HG03039 (cell line): ENCODE data around the gene NRTN.
"Not testable (repeated sequence)": the region's sequence is repeated elsewhere in the genome, so short reads cannot be mapped to it uniquely, and the experiment has no call there.

Experiments
- ATAC-seq: cut with Tn5 transposase; IDR thresholded peaks from one replicate; pipeline ENCODE4 v1.9.1; 2021; ENCODE audit warnings: mild to moderate bottlenecking, moderate library complexity; ENCODE audit not compliant: unreplicated experiment

The NRTN gene

DNA sequence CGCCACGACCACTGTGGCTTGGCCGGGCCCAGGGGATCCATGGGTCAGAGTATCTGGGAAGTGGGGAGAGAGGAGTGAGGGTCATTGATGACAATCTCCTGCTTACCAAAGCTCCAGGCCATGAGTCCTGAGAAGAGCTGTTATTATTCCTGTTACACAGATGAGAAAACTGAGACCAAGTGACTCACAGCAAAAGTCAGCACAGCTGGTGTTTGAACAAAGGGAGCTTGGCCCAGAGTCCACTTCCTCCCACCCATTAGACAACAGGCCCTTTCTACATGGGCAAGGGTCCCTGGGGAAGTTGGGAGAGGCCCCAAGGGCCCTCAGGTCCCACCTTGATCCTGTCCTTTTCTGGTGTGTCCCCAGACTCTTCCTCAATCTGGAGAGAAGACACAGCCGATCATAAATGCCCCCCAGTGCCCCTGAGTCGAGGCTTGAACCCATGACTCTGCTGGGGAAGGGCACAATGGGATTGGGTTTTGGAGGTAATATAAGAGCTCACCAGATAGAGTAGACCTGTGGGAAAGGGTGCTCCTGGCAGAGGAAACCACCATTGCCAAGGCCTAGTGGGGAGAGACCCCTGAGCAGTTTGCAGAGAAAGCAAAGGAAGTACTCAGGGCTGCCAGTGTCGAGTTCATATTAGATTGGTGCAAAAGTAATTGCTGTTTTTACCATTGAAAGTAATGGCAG lies 27.8 kb downstream of the NRTN start:
- ATAC-seq = no peak

GRCh38 chr19:5837761-5838352 lies 33.0 kb downstream of the NRTN start:
- no peak for ATAC-seq

- ATAC-seq = no peak
These were observed 33.6 kb downstream of the NRTN start for GRCh38 chr19:5838353-5839064.

GRCh38 chr19:5839065-5840017 lies 34.5 kb downstream of the NRTN start, which contains the start of gene FUT6:
FUT6 (minus strand) TSS chr19:5839702; CDS start chr19:5832567, 7,135 bp downstream.
- no peak for ATAC-seq

GRCh38 chr19:5841735-5842111 lies 36.9 kb downstream of the NRTN start:
- not testable (repeated sequence) for ATAC-seq

GRCh38 chr19:5843295-5843927 lies 38.5 kb downstream of the NRTN start:
- no peak for ATAC-seq

DNA sequence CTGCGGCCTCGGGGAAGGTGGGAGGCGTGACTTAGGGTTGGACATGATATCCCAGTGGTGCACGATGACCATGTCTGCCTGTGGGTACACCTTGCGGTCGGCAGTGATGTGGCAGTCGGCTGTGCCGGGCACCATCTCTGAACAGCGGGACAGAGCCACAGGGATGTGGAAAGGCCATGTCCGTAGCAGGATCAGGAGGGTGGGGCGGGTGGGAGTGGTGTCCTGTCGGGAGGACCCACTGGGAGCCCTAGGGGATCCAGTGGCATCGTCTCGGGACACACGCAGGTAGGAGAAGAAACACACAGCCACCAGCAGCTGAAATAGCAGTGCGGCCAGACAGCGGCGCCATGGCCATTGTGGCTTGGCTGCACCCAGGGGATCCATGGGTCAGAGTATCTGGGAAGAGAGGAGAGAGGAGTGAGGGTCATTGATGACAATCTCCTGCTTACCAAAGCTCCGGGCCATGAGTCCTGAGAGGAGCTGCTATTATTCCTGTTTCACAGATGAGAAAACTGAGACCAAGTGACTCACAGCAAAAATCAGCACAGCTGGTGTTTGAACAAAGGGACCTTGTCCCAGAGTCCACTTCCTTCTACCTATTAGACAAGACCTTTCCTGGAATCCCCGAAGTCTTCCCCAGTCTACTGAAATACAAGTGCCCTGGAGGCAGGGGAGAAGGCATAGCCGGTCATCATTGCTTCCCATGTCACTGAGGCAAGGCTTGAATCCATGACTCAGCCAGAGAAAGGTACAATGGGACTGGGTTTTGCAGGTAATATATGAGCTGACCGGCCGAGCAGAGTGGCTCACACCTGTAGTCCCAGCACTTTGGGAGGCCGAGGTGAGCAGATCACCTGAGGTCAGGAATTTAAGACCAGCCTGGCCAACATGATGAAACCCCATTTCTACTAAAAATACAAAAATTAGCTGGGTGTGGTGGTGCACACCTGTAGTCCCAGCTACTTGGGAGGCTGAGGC lies 39.9 kb downstream of the NRTN start:
- ATAC-seq = no peak

- not testable (repeated sequence) for ATAC-seq
These were observed 43.0 kb downstream of the NRTN start for GRCh38 chr19:5847846-5848245.

- not testable (repeated sequence) for ATAC-seq
These were observed 43.8 kb downstream of the NRTN start for GRCh38 chr19:5848621-5849020.

DNA sequence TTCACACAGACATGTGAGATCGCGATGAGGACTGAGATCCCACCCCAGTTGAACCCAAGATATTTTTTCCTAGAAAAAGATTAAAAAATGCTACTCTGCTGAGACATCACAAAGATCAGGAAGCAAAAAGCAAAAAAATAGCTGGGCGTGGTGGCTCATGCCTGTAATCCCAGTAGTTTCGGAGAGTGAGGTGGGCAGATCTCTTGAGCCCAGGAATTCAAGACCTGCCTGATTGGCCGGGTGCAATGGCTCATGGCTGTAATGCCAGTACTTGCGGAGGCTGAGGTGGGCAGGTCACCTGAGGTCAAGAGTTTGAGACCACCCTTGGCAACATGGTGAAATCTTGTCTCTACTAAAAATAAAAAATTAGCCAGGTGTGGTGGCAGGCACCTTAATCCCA lies 45.3 kb downstream of the NRTN start:
- no peak for ATAC-seq

- ATAC-seq = no peak
These were observed 46.0 kb downstream of the NRTN start for GRCh38 chr19:5850743-5851293.

GRCh38 chr19:5851302-5851701 lies 46.4 kb downstream of the NRTN start, which contains the start of gene FUT3:
FUT3 (minus strand) TSS chr19:5851449.
- no peak for ATAC-seq

- not testable (repeated sequence) for ATAC-seq
These were observed 49.3 kb downstream of the NRTN start for GRCh38 chr19:5854121-5854520.

GRCh38 chr19:5855151-5855550 lies 50.3 kb downstream of the NRTN start:
- not testable (repeated sequence) for ATAC-seq

- ATAC-seq = no peak
These were observed 52.6 kb downstream of the NRTN start for GRCh38 chr19:5857203-5858081.

DNA sequence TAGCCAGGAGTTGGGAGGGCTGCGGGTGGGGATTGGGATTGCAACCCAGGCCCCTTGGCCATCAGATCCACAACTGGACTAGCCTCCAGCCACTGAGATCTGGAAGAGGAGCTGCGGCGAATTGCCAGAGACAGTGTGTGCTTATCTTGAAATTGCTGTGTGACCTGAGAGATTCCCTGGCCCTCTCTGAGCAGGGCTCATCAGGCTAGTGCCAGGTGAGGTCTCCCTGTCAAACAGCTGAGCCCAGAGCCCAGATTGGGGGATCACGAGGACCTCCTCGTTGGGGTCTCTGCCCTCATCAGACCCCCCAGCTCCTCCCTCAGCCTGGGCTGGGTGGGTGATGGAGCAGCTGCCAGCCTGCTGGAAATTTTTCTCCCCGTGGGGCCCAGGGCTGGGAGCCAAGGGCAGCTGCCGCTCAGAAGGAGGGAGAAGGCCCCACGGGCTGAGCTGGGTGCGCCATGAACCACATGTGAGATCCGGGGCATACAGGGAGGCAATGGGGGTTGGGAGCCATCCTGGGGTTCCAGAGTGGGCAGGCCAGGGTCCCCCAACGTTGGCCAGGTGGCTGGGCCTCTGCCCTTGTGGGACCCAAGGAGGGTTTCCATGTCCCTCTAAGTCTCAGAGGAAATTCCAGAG lies 58.3 kb downstream of the NRTN start:
- no peak for ATAC-seq

- ATAC-seq = no peak
These were observed 59.3 kb downstream of the NRTN start for GRCh38 chr19:5864013-5864720.
